Measurements from ENCODE around the gene TMEM92.

TMEM92 gene

DNA sequence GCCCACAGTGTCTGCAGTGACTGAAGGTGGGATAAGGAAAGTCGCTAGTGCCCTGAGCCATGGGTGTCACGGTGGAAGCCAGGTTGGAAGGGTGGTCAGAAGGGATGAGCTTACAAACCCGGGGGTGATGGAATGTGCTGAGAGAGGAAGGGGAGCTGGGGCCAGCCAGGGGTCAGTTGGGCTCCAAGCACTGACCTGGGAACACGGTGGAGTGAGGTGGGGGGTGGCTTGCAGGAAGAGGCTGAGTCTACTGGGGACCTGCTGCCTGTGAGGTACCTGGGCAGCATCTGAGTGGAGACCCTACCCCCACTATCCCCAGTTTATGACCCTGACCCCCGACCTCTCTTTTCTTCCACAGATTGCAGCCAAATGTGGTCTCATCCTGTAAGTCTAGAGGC lies 3.1 kb downstream of the TMEM92 start:
- no peak for TF ChIP-seq CTCF (IDR thresholded peaks at IDR 0.05)
- no peak for DNase-seq (ENCODE audit: low spot score)

GRCh38 chr17:50278526-50279180 lies 4.4 kb downstream of the TMEM92 start:
- Histone ChIP-seq H3K27ac (no peak overlapping the region), H3K4me3 (no peak overlapping the region)
- DNase-seq (ENCODE audit: low spot score) = no peak
- TF ChIP-seq CTCF (IDR thresholded peaks at IDR 0.05) = no peak

More for the DNA sequence above, 3.1 kb downstream of the TMEM92 start:
- Histone ChIP-seq H3K27ac (no peak overlapping the region), H3K4me3 (no peak overlapping the region)

GRCh38 chr17:50279181-50279526 lies 4.9 kb downstream of the TMEM92 start:
- TF ChIP-seq CTCF (IDR thresholded peaks at IDR 0.05) = no peak
- no peak overlapping the region for H3K4me3 ChIP-seq
- H3K27ac ChIP-seq = no peak overlapping the region
- DNase-seq (ENCODE audit: low spot score) = no peak

DNA sequence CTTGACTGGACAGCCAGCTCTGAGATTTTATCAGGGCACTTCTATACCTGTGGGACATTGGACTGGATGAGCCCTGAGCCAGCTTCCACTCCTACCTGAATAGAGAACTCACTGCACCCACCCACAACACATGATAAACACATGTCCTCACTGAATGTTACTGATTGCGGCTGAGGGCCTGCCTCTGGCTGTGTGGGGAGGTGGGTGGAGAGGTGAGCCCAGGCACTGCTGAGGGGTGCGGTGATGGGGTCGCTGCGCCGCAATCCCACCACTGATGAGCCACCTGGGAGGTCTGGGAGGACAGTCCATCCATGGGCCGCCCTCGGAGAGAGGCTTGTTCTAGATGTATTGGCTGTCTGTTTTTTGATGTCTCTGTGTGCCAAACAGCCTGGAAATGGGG lies 5.4 kb downstream of the TMEM92 start:
- no peak overlapping the region for H3K4me3 ChIP-seq
- no peak for DNase-seq (ENCODE audit: low spot score)
- TF ChIP-seq CTCF (IDR thresholded peaks at IDR 0.05) = no peak
- H3K27ac ChIP-seq = no peak overlapping the region

GRCh38 chr17:50280068-50280467 lies 5.8 kb downstream of the TMEM92 start:
- H3K27ac ChIP-seq = no peak overlapping the region
- H3K4me3 ChIP-seq = no peak overlapping the region
- no peak for DNase-seq (ENCODE audit: low spot score)
- no peak for TF ChIP-seq CTCF (IDR thresholded peaks at IDR 0.05)

GRCh38 chr17:50280801-50281441 lies 6.7 kb downstream of the TMEM92 start:
- TF ChIP-seq CTCF (IDR thresholded peaks at IDR 0.05) = no peak
- no peak for DNase-seq (ENCODE audit: low spot score)
- Histone ChIP-seq H3K27ac (no peak overlapping the region), H3K4me3 (no peak overlapping the region)

- no peak for DNase-seq (ENCODE audit: low spot score)
- Histone ChIP-seq H3K27ac (no peak overlapping the region), H3K4me3 (no peak overlapping the region)
- TF ChIP-seq CTCF (IDR thresholded peaks at IDR 0.05) = no peak
Observed at GRCh38 chr17:50281739-50282401, 7.6 kb downstream of the TMEM92 start.

All from coronary artery (tissue), 2 donors.